Lung (tissue), 12 donors: ENCODE results near the gene GRIN2A. TPM values are rescaled to one million over a fixed set of nuclear protein-coding genes. Genes with fewer than 3 reads are reported as not detected.

Experiments used
- ATAC-seq: fragments of 200-7000 bp; cut with Tn5 transposase; one replicate; pipeline ENCODE4 v1.9.1; 2020; ENCODE audit warnings: moderate number of reproducible peaks; ENCODE audit not compliant: insufficient read depth, low FRiP score
- DNase-seq, 3 donors: peaks; one replicate each; pipeline ENCODE4 v3.0.0-alpha.2; 2013 to 2017
- H3K27ac ChIP-seq, 2 donors: one replicate each; pipeline ENCODE4 v1.5.1; 2013; ENCODE audit warnings: mild to moderate bottlenecking in 2 of 2, moderate library complexity in 2 of 2, control low read depth in 1 of 2, inconsistent platforms in 1 of 2, low read depth in 1 of 2, low read length in 1 of 2
- H3K27me3 ChIP-seq, 3 donors: one replicate each; pipeline ENCODE4 v1.5.1; 2013; ENCODE audit warnings: low read length in 2 of 3; ENCODE audit not compliant: control insufficient read depth in 3 of 3, insufficient read depth in 3 of 3
- H3K36me3 ChIP-seq, 4 donors: one replicate each; pipeline ENCODE4 v1.5.1; 2013; ENCODE audit warnings: low read length in 4 of 4, mild to moderate bottlenecking in 1 of 4, moderate library complexity in 1 of 4; ENCODE audit not compliant: control insufficient read depth in 4 of 4, insufficient read depth in 4 of 4
- H3K4me1 ChIP-seq, 5 donors: one replicate each; pipeline ENCODE4 v1.5.1; 2013; ENCODE audit warnings: low read length in 5 of 5, mild to moderate bottlenecking in 2 of 5, moderate library complexity in 1 of 5; ENCODE audit not compliant: control insufficient read depth in 5 of 5, insufficient read depth in 5 of 5
- H3K4me3 ChIP-seq: one replicate; pipeline ENCODE4 v1.5.1; 2013; ENCODE audit warnings: mild to moderate bottlenecking, control low read depth, moderate library complexity
- H3K9ac ChIP-seq, 2 donors: one replicate each; pipeline ENCODE4 v1.5.1; 2013; ENCODE audit warnings: low read length in 2 of 2, control low read depth in 1 of 2; ENCODE audit not compliant: insufficient read depth in 1 of 2
- H3K9me3 ChIP-seq, 4 donors: one replicate each; pipeline ENCODE4 v1.5.1; 2013; ENCODE audit warnings: low read length in 3 of 4, mild to moderate bottlenecking in 1 of 4, moderate library complexity in 1 of 4; ENCODE audit not compliant: control insufficient read depth in 4 of 4, insufficient read depth in 3 of 4
- WGBS, 2 donors: extraction: QIAGEN DNeasy Blood & Tissue Kit; methylation state at CpG; one replicate each; pipeline ENCODE4 v1.1.7; 2013; 5-methylcytosine and 5-hydroxymethylcytosine counted together
- polyA plus RNA-seq, 2 donors: library from polyadenylated mRNA; stranded (reverse); fragments of 200-250 nt; gene quantifications; one replicate each; pipeline ENCODE4 v1.2.1, GENCODE V29; 2013
- total RNA-seq, 2 donors: library from RNA; depleted of rRNA in 1 of 2; stranded (reverse); fragments of >200 nt in 1 of 2; gene quantifications; one replicate each; pipeline ENCODE4 v1.2.1, GENCODE V29; 2014 to 2021
- TF ChIP-seq, protein P1 (sequence below): IDR thresholded peaks from 2 replicates; pipeline ENCODE4 v1.5.1; 2012; ENCODE audit warnings: mild to moderate bottlenecking; ENCODE audit errors: control extremely low read depth, extremely low read depth
- donor health status: control.
- donor health status: control.
- donor health status: Bipolar disorder and iron deficiency.
- donor health status: healthy.
- donor health status: DM: yes; HTN: yes; CAD: no.

GRIN2A gene
- total and polyA plus RNA-seq, 4 donors: 0.02 to 0.37 (median 0.10) TPM

DNA sequence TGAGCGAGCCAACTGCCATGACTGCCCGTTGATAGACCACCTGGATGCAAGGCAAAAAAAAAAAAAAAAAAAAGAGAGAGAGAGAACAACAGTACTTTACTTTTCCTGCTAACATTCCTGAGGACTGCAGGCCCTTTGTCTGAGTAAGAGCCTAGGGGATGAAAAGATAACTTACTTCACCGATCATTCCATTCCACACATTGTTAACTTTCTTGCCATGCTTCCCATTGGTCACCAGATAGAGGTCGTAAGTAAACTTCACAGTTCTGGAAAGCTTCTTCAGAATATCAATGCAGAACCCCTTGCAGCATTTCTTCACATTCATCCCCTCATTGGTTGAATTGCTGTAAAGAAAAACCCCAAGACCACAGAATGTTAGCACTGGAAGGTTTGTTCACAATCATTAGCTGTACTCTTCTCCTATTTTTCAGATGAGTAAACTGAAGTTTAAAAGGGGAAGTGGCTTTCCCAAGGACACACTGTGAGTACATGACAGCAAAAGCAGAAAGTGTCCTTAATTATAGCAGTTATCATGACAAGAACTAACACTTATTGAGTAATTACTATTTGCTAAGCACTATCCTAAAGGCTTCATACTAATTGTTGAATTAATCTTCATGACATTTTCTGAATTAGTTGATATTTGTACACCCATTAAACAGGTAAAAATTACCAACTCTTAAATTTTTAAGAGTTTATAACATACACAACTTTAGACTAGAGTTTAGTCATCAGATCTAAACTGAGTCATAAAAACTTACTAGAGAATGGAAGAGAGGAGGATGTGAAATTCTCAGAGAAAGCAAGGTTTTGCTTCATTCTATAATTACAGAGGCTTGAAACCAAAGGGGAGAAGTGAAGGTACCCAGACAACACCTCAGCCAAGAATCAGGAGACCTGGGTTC lies 341.2 kb downstream of the GRIN2A start:
- 75 to 87% methylated on average over 4 of the region's 4 CpGs for WGBS, 2 donors
- Histone ChIP-seq H3K9ac (no peak overlapping the region), H3K27me3 (no peaks in the 10 kb centered on the region), H3K36me3 (no peaks in the 10 kb centered on the region), H3K27ac (no peak overlapping the region), H3K9me3 (no peaks in the 10 kb centered on the region), H3K4me3 (no peak overlapping the region), H3K4me1 (no peaks in the 10 kb centered on the region)
- ATAC-seq (no peak), DNase-seq (no peak)
- TF ChIP-seq, protein P1, sequence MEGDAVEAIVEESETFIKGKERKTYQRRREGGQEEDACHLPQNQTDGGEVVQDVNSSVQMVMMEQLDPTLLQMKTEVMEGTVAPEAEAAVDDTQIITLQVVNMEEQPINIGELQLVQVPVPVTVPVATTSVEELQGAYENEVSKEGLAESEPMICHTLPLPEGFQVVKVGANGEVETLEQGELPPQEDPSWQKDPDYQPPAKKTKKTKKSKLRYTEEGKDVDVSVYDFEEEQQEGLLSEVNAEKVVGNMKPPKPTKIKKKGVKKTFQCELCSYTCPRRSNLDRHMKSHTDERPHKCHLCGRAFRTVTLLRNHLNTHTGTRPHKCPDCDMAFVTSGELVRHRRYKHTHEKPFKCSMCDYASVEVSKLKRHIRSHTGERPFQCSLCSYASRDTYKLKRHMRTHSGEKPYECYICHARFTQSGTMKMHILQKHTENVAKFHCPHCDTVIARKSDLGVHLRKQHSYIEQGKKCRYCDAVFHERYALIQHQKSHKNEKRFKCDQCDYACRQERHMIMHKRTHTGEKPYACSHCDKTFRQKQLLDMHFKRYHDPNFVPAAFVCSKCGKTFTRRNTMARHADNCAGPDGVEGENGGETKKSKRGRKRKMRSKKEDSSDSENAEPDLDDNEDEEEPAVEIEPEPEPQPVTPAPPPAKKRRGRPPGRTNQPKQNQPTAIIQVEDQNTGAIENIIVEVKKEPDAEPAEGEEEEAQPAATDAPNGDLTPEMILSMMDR: no peak

DNA sequence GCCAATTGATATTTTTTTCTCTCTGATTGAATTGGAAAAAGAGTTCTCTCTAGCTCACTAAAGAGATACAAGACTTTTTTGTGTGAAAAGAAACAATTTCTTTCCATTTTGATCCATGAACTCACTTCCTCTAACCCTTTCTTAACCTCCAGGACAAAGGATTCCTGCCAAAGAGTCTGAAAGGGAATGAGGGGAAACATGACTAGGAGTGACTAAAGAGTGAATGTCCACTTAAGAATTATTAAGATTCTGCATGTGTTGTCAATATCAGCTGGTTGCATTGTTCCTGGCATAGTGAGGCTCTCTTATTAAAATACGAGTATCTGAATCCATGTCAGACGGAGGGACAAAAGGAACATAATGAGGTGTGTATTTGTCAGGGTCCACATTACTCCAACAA lies 344.7 kb downstream of the GRIN2A start:
- no peaks in the 10 kb centered on the region for H3K4me1 ChIP-seq
- TF ChIP-seq, protein P1: no peak
- ATAC-seq (no peak), DNase-seq (no peak)
- no peaks in the 10 kb centered on the region for H3K36me3 ChIP-seq
- no peak overlapping the region for H3K27ac ChIP-seq
- H3K9me3 ChIP-seq: no peaks in the 10 kb centered on the region
- 87 to 96% methylated on average over 2 of the region's 2 CpGs for WGBS, 2 donors
- H3K4me3 ChIP-seq: no peak overlapping the region
- no peaks in the 10 kb centered on the region for H3K27me3 ChIP-seq
- H3K9ac ChIP-seq: no peak overlapping the region

DNA sequence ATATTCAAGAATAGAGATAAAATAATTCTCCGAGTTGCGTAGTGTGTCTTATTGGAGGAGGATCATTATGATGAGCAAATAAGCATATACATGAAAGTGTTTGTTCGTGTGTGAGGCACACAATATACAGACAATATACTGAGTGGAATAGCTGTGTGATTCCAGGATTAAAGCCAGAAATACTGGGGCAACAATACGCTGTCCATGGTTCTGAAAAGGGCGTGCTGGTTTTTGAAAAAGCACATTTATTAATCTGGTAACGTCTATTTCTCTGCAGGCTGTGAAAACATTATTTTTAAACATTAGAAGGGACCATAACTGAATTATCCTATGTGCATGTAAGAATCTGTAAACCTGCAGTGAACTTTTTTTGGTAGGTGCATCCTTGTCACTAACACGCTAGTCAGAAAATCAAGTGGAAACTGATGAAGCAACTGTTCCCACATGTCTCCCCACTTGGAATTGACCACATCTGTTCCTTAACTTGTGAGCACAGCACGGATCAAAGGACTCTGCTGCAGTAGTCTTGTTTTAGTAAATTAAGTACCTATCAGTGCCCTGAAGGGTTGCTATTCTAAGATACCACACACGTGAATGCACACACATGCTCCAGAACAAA lies 346.0 kb downstream of the GRIN2A start:
- ATAC-seq (no peak), DNase-seq (peak; percentile 17 to 69 (median 51))
- H3K4me1 ChIP-seq: no peaks in the 10 kb centered on the region
- H3K9ac ChIP-seq: no peak overlapping the region
- no peaks in the 10 kb centered on the region for H3K9me3 ChIP-seq
- TF ChIP-seq, protein P1: no peak
- no peak overlapping the region for H3K27ac ChIP-seq
- 45 to 57% methylated on average over 9 of the region's 9 CpGs for WGBS, 2 donors
- no peak overlapping the region for H3K4me3 ChIP-seq
- no peaks in the 10 kb centered on the region for H3K27me3 ChIP-seq
- H3K36me3 ChIP-seq: no peaks in the 10 kb centered on the region
